Calu3 (cell line): ENCODE measurements around the gene NDUFS5. TPM values are rescaled to one million over a fixed set of nuclear protein-coding genes. Genes with fewer than 3 reads are reported as not detected.

Experiments used
- BruUV-seq: library from RNA; stranded (reverse); fragments of 400-500 nt; replicated peaks from 2 replicates; lab custom pipeline; 2021; lab: Mats Ljungman, UMichigan
- CTCF ChIA-PET: fragments of 300-600 bp; sonication (Branson Sonifier 250); formaldehyde crosslinking; loops from one replicate; lab custom pipeline; 2022; ENCODE audit warnings: antibody characterized with exemption; lab: Charles Lee
- DNase-seq: peaks from one replicate; pipeline ENCODE4 v3.0.0; 2022
- H3K27ac Mint-ChIP-seq: one replicate; pipeline ENCODE4 v1.8.0; 2022; ENCODE audit warnings: mixed read lengths; ENCODE audit not compliant: unreplicated experiment
- H3K27me3 Mint-ChIP-seq: one replicate; pipeline ENCODE4 v1.8.0; 2022; ENCODE audit warnings: mixed read lengths; ENCODE audit not compliant: unreplicated experiment
- H3K36me3 Mint-ChIP-seq: one replicate; pipeline ENCODE4 v1.8.0; 2022; ENCODE audit warnings: mild to moderate bottlenecking, moderate library complexity, mixed read lengths; ENCODE audit not compliant: insufficient read depth, unreplicated experiment
- H3K4me1 Mint-ChIP-seq: one replicate; pipeline ENCODE4 v1.8.0; 2022; ENCODE audit warnings: mild to moderate bottlenecking, low read depth, mixed read lengths; ENCODE audit not compliant: unreplicated experiment
- H3K4me3 Mint-ChIP-seq: one replicate; pipeline ENCODE4 v1.8.0; 2022; ENCODE audit warnings: mild to moderate bottlenecking, low read depth, moderate library complexity, mixed read lengths; ENCODE audit not compliant: unreplicated experiment
- H3K9me3 Mint-ChIP-seq: one replicate; pipeline ENCODE4 v1.8.0; 2022; ENCODE audit warnings: low read depth, mixed read lengths; ENCODE audit not compliant: unreplicated experiment
- CTCF ChIP-seq: fragments of 200-600 bp; IDR thresholded peaks from one replicate; pipeline ENCODE4 v1.8.0; 2022; ENCODE audit warnings: antibody characterized with exemption; ENCODE audit not compliant: unreplicated experiment
- intact Hi-C: fragments of 100-400 bp; cut with micrococcal nuclease; formaldehyde crosslinking; loops from one replicate; pipeline ENCODE4 v1.10.0; 2022; ENCODE audit not compliant: unreplicated experiment
- total RNA-seq: library from RNA; stranded (reverse); gene quantifications from 2 replicates; pipeline ENCODE4 v1.2.3, GENCODE V29; 2022

Gene NDUFS5
- total RNA-seq, 1 experiment from 2014 or later, result 170 TPM

- Mint-ChIP-seq H3K4me3 (peak overlapping the region; percentile 77), H3K9me3 (no peaks in the 10 kb centered on the region), H3K36me3 (peaks cover 48% of the 10 kb centered on the region), H3K27ac (peak overlapping the region; percentile 63), H3K27me3 (no peaks in the 10 kb centered on the region), H3K4me1 (peaks cover 48% of the 10 kb centered on the region)
- intact Hi-C loops, result loop anchor here (5.0 kb wide), 2 partner anchors 48 to 118 kb away; partner anchors contain the start of genes MYCBP and RHBDL2
- no TSS peak for BruUV-seq
- DNase-seq, result no peak
- CTCF ChIA-PET, result no interaction called here
- TF ChIP-seq CTCF, result no peak
Measured at GRCh38 chr1:38990386-38990737, 35.8 kb upstream of the NDUFS5 start.

GRCh38 chr1:38990738-38991637 is 35.2 kb upstream of the NDUFS5 start, which contains the start of gene AKIRIN1:
AKIRIN1 (plus strand) TSS chr1:38991276; CDS start chr1:38991381, 105 bp downstream.
- no peak for TF ChIP-seq CTCF
- H3K4me1 Mint-ChIP-seq, result peaks cover 42% of the 10 kb centered on the region
- DNase-seq, result peak; percentile 100
- H3K4me3 Mint-ChIP-seq, result peak within 1 kb of the TSS; percentile 77
- no TSS peak for BruUV-seq
- H3K27ac Mint-ChIP-seq, result peak within 1 kb of the TSS; percentile 87
- intact Hi-C loops, result loop anchor here (5.0 kb wide), 2 partner anchors 49 to 119 kb away; partner anchors contain the start of genes MYCBP and RHBDL2
- CTCF ChIA-PET, result no interaction called here
- H3K9me3 Mint-ChIP-seq, result no peaks in the 10 kb centered on the region
- H3K27me3 Mint-ChIP-seq, result no peaks in the 10 kb centered on the region
- H3K36me3 Mint-ChIP-seq, result peaks cover 52% of the 10 kb centered on the region

GRCh38 chr1:38991638-38992411 is 34.3 kb upstream of the NDUFS5 start:
- Mint-ChIP-seq H3K27me3 (no peaks in the 10 kb centered on the region), H3K4me3 (peak overlapping the region; percentile 77), H3K4me1 (peaks cover 34% of the 10 kb centered on the region), H3K36me3 (peaks cover 52% of the 10 kb centered on the region), H3K9me3 (no peaks in the 10 kb centered on the region), H3K27ac (peak overlapping the region; percentile 87)
- TF ChIP-seq CTCF, result no peak
- DNase-seq, result peak; percentile 21
- no TSS peak for BruUV-seq
- intact Hi-C loops, result loop anchor here (5.0 kb wide), 2 partner anchors 50 to 120 kb away; partner anchors contain the start of genes MYCBP and RHBDL2
- CTCF ChIA-PET, result no interaction called here

GRCh38 chr1:38992412-38993111 is 33.6 kb upstream of the NDUFS5 start:
- Mint-ChIP-seq H3K9me3 (no peaks in the 10 kb centered on the region), H3K36me3 (peaks cover 57% of the 10 kb centered on the region), H3K27me3 (no peaks in the 10 kb centered on the region), H3K4me3 (peak overlapping the region; percentile 77), H3K27ac (peak overlapping the region; percentile 87), H3K4me1 (peaks cover 35% of the 10 kb centered on the region)
- intact Hi-C loops, result loop anchor here (5.0 kb wide), 2 partner anchors 50 to 120 kb away; partner anchors contain the start of genes MYCBP and RHBDL2
- no peak for TF ChIP-seq CTCF
- TSS peak; percentile 55 for BruUV-seq
- DNase-seq, result peak; percentile 11
- CTCF ChIA-PET, result no interaction called here
